HEK293 (cell line): ENCODE measurements around the gene LMNA.
A peak's percentile ranks its signal among the peaks of the same experiment; 100 is the strongest.

ENCODE experiments used
- GLIS2 ChIP-seq: fragments of 450-650 bp; formaldehyde crosslinking; IDR thresholded peaks from 2 replicates; pipeline ENCODE4 v1.5.1; 2016; ENCODE audit warnings: missing biosample characterization, missing genetic modification characterization
- IKZF3 ChIP-seq: fragments of 450-650 bp; IDR thresholded peaks from 2 replicates; pipeline ENCODE4 v1.5.0; 2018; ENCODE audit warnings: missing biosample characterization, mild to moderate bottlenecking, missing genetic modification characterization, moderate library complexity
- PRDM4 ChIP-seq: fragments of 450-650 bp; formaldehyde crosslinking; IDR thresholded peaks from 2 replicates; pipeline ENCODE4 v1.5.1; 2017; ENCODE audit warnings: missing biosample characterization, missing genetic modification characterization
- SP2 ChIP-seq: fragments of 450-650 bp; formaldehyde crosslinking; IDR thresholded peaks from 2 replicates; pipeline ENCODE4 v1.5.1; 2016; ENCODE audit warnings: missing biosample characterization, missing genetic modification characterization
- SP3 ChIP-seq: fragments of 450-650 bp; formaldehyde crosslinking; IDR thresholded peaks from 2 replicates; pipeline ENCODE4 v1.5.1; 2016; ENCODE audit warnings: missing biosample characterization, missing genetic modification characterization
- ZBTB44 ChIP-seq: fragments of 450-650 bp; IDR thresholded peaks from 2 replicates; pipeline ENCODE4 v1.5.1; 2018; ENCODE audit warnings: missing biosample characterization, mild to moderate bottlenecking, missing genetic modification characterization
- ZBTB48 ChIP-seq: fragments of 450-650 bp; formaldehyde crosslinking; IDR thresholded peaks from 2 replicates; pipeline ENCODE4 v1.5.1; 2016; ENCODE audit warnings: missing biosample characterization, missing genetic modification characterization
- ZFP69B ChIP-seq: fragments of 450-650 bp; formaldehyde crosslinking; IDR thresholded peaks from 2 replicates; pipeline ENCODE4 v1.5.1; 2016; ENCODE audit warnings: missing biosample characterization, missing genetic modification characterization
- ZNF133 ChIP-seq: fragments of 450-650 bp; formaldehyde crosslinking; IDR thresholded peaks from 2 replicates; pipeline ENCODE4 v1.5.1; 2016; ENCODE audit warnings: missing biosample characterization, missing genetic modification characterization
- ZNF155 ChIP-seq: fragments of 450-650 bp; formaldehyde crosslinking; IDR thresholded peaks from 2 replicates; pipeline ENCODE4 v1.5.1; 2016; ENCODE audit warnings: missing biosample characterization, missing genetic modification characterization
- ZNF2 ChIP-seq: fragments of 450-650 bp; formaldehyde crosslinking; IDR thresholded peaks from 2 replicates; pipeline ENCODE4 v1.5.1; 2016; ENCODE audit warnings: missing biosample characterization, missing genetic modification characterization
- ZNF239 ChIP-seq: fragments of 450-650 bp; formaldehyde crosslinking; IDR thresholded peaks from 2 replicates; pipeline ENCODE4 v1.5.1; 2016; ENCODE audit warnings: missing biosample characterization, missing genetic modification characterization
- ZNF26 ChIP-seq: fragments of 450-650 bp; formaldehyde crosslinking; IDR thresholded peaks from 2 replicates; pipeline ENCODE4 v1.5.1; 2016; ENCODE audit warnings: missing biosample characterization, missing genetic modification characterization
- ZNF280D ChIP-seq: fragments of 450-650 bp; formaldehyde crosslinking; IDR thresholded peaks from 2 replicates; pipeline ENCODE4 v1.5.1; 2016; ENCODE audit warnings: missing biosample characterization, missing genetic modification characterization
- ZNF416 ChIP-seq: fragments of 450-650 bp; formaldehyde crosslinking; IDR thresholded peaks from 2 replicates; pipeline ENCODE4 v1.5.1; 2016; ENCODE audit warnings: missing biosample characterization, missing genetic modification characterization
- ZNF518A ChIP-seq: fragments of 450-650 bp; formaldehyde crosslinking; conservative IDR thresholded peaks from 2 replicates; pipeline ENCODE4 v1.5.1; 2016; ENCODE audit warnings: low read depth, missing biosample characterization, missing genetic modification characterization
- ZNF529 ChIP-seq: fragments of 450-650 bp; formaldehyde crosslinking; IDR thresholded peaks from 2 replicates; pipeline ENCODE4 v1.5.1; 2017; ENCODE audit warnings: missing genetic modification characterization, missing biosample characterization; ENCODE audit not compliant: insufficient replicate concordance
- ZNF544 ChIP-seq: fragments of 450-650 bp; formaldehyde crosslinking; IDR thresholded peaks from 2 replicates; pipeline ENCODE4 v1.5.0; 2017; ENCODE audit warnings: missing biosample characterization, missing genetic modification characterization
- ZNF549 ChIP-seq: fragments of 450-650 bp; IDR thresholded peaks from 2 replicates; pipeline ENCODE4 v1.5.1; 2018; ENCODE audit warnings: missing biosample characterization, missing genetic modification characterization, mild to moderate bottlenecking, inconsistent platforms, moderate library complexity
- ZNF571 ChIP-seq: fragments of 450-650 bp; formaldehyde crosslinking; IDR thresholded peaks from 2 replicates; pipeline ENCODE4 v1.5.0; 2017; ENCODE audit warnings: missing biosample characterization, missing genetic modification characterization
- ZNF596 ChIP-seq: fragments of 450-650 bp; IDR thresholded peaks from 2 replicates; pipeline ENCODE4 v1.5.0; 2018; ENCODE audit warnings: missing biosample characterization, mild to moderate bottlenecking, missing genetic modification characterization, moderate library complexity
- ZNF629 ChIP-seq: fragments of 450-650 bp; formaldehyde crosslinking; IDR thresholded peaks from 2 replicates; pipeline ENCODE4 v1.5.1; 2017; ENCODE audit warnings: missing biosample characterization, missing genetic modification characterization
- ZNF830 ChIP-seq: fragments of 450-650 bp; IDR thresholded peaks from 2 replicates; pipeline ENCODE4 v1.5.0; 2018; ENCODE audit warnings: missing biosample characterization, missing genetic modification characterization, low read depth, mild to moderate bottlenecking, moderate library complexity
- ZSCAN5A ChIP-seq: fragments of 450-650 bp; formaldehyde crosslinking; IDR thresholded peaks from 2 replicates; pipeline ENCODE4 v1.5.1; 2016; ENCODE audit warnings: missing biosample characterization, missing genetic modification characterization

LMNA gene

GRCh38 chr1:156114101-156114918 lies at the start of gene LMNA (continued):
- TF ChIP-seq PRDM4 (tag by site-specific recombination) = peak; percentile 27; the same call in 1 of the 2 replicates
- peak; percentile 85 for TF ChIP-seq SP2 (tag by site-specific recombination)
- peak; percentile 92 for TF ChIP-seq GLIS2 (tag by site-specific recombination)
- TF ChIP-seq ZNF239 = no peak
- TF ChIP-seq ZNF518A (tag by site-specific recombination) = no peak
- TF ChIP-seq ZSCAN5A (tag by site-specific recombination) = no peak
- no peak for TF ChIP-seq ZNF26 (tag by site-specific recombination)
- peak; percentile 49; the same call in 1 of the 2 replicates for TF ChIP-seq IKZF3
- TF ChIP-seq SP3 (tag by site-specific recombination) = peak; percentile 88
- TF ChIP-seq ZFP69B (tag by site-specific recombination) = peak; percentile 99
- TF ChIP-seq ZBTB44 (tag by site-specific recombination) = no peak
- TF ChIP-seq ZNF629 = peak; percentile 78
- TF ChIP-seq ZNF529 (tag by site-specific recombination) = no peak
- TF ChIP-seq ZNF571 (tag by site-specific recombination) = no peak
- no peak for TF ChIP-seq ZNF544 (tag by site-specific recombination)
- no peak for TF ChIP-seq ZNF830 (tag by site-specific recombination)
- no peak; the same call in 1 of the 2 replicates for TF ChIP-seq ZNF280D (tag by site-specific recombination)
- TF ChIP-seq ZBTB48 (tag by site-specific recombination) = peak; percentile 89; the same call in 1 of the 2 replicates
- TF ChIP-seq ZNF549 (tag by site-specific recombination) = no peak
- no peak for TF ChIP-seq ZNF155 (tag by site-specific recombination)
- no peak for TF ChIP-seq ZNF416 (tag by site-specific recombination)
- peak; percentile 60; the same call in 1 of the 2 replicates for TF ChIP-seq ZNF2 (tag by site-specific recombination)
- no peak for TF ChIP-seq ZNF596 (tag by site-specific recombination)
- no peak for TF ChIP-seq ZNF133 (tag by site-specific recombination)
